ENCODE data around the gene RBM23.

DNA sequence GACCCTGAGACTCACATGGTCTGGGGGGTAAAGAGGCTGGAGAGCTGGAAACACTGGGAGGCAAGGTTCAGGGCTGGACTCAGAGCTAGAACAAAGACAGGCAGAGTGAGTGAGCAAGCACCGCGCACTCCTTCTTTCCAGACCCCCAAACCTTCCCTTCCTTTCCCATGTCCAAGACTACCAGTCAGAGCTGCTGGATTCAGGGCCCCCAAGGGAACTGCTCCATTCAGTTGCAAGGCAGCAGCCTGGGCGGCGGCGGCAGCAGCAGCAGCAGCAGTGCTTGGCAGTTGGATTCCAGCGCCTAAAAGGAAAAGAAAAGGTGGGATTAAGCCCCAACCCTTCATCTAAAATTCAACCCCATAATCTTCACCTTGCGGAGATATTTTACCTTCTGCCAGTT lies 17.1 kb downstream of the RBM23 start:
- TF ChIP-seq, protein P1, sequence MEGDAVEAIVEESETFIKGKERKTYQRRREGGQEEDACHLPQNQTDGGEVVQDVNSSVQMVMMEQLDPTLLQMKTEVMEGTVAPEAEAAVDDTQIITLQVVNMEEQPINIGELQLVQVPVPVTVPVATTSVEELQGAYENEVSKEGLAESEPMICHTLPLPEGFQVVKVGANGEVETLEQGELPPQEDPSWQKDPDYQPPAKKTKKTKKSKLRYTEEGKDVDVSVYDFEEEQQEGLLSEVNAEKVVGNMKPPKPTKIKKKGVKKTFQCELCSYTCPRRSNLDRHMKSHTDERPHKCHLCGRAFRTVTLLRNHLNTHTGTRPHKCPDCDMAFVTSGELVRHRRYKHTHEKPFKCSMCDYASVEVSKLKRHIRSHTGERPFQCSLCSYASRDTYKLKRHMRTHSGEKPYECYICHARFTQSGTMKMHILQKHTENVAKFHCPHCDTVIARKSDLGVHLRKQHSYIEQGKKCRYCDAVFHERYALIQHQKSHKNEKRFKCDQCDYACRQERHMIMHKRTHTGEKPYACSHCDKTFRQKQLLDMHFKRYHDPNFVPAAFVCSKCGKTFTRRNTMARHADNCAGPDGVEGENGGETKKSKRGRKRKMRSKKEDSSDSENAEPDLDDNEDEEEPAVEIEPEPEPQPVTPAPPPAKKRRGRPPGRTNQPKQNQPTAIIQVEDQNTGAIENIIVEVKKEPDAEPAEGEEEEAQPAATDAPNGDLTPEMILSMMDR (IDR thresholded peaks at IDR 0.05), result no peak
- no peak for TF ChIP-seq POLR2A (IDR thresholded peaks at IDR 0.05)
